Stimulated activated naive B cell treated with anti-CD40 and anti-IgM and Interleukin-4, amounts not matched to agents 10 μg/mL and 1 μg/mL and 100 μg/mL, for 72 hours (primary cell): Measurements from ENCODE around the gene CISTR.

Experiments used
- ATAC-seq, 2 donors: fragments of 150-1000 bp; cut with Tn5 transposase; replicated peaks; 2 replicates each; pipeline ENCODE4 v1.10.0; 2021; ENCODE audit warnings: moderate library complexity in 1 of 2
- DNase-seq: peaks from one replicate; pipeline ENCODE4 v3.0.0; 2021
- H3K27ac Mint-ChIP-seq: one replicate; pipeline ENCODE4 v1.8.0; 2022; ENCODE audit warnings: mild to moderate bottlenecking, mixed read lengths
- H3K27me3 Mint-ChIP-seq, 2 donors: one replicate each; pipeline ENCODE4 v1.8.0; 2022; ENCODE audit warnings: mixed read lengths in 2 of 2
- H3K36me3 Mint-ChIP-seq, 2 donors: one replicate each; pipeline ENCODE4 v1.8.0; 2022; ENCODE audit warnings: mixed read lengths in 2 of 2, mild to moderate bottlenecking in 1 of 2
- H3K4me1 Mint-ChIP-seq, 2 donors: one replicate each; pipeline ENCODE4 v1.8.0; 2022; ENCODE audit warnings: mixed read lengths in 2 of 2, mild to moderate bottlenecking in 1 of 2
- H3K4me3 Mint-ChIP-seq, 2 donors: one replicate each; pipeline ENCODE4 v1.8.0; 2022; ENCODE audit warnings: mild to moderate bottlenecking in 2 of 2, mixed read lengths in 2 of 2, moderate library complexity in 1 of 2
- H3K9me3 Mint-ChIP-seq, 2 donors: one replicate each; pipeline ENCODE4 v1.8.0; 2022; ENCODE audit warnings: mixed read lengths in 2 of 2, mild to moderate bottlenecking in 1 of 2

Gene CISTR

DNA sequence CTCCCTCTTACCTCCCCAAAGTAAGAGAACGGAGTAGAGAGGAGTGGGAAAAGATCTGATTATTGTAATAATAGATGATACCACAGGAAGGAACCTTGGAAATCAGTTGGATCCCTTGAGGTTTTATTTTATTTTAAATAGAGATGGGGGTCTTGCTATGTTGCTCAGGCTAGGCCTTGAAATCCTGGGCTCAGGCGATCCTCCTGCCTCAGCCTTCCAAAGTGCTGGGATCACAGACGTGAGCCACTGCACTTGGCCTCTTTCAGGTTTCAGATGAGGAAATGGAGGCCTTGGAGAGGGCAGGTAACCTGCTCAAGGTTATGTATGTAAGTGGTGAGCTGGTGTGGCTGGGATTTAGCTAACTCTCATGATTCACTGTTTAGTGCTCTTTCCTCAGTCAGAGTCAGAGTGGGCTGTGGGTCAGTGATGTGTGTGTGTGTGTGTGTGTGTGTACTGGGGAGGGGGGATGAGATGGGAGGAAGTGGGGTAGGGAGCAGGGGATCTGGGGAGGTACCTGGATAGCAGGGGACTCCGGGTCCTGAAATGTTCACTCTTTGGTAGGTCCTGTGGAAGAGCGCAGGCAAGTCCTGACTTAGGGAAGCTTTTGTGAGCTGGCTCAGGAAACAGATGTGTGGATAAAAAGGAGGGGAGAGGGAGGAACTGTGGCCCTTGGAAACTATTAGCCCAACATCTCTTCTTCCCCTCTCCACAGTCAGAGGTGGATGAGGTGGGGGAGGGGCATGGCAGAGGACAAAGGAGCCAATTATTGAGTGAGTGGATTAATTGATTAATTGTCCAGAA, 4.7 kb upstream of the CISTR start:
- DNase-seq (no peak), ATAC-seq (no peak)
- H3K9me3 Mint-ChIP-seq, result no peaks in the 10 kb centered on the region
- no peaks in the 10 kb centered on the region for H3K36me3 Mint-ChIP-seq
- peak overlapping the region; percentile 48 for H3K27ac Mint-ChIP-seq
- H3K27me3 Mint-ChIP-seq, result peaks cover 33 to 37% of the 10 kb centered on the region in 2 donors
- H3K4me3 Mint-ChIP-seq, result peak overlapping the region; percentile 18 to 38
- peaks cover 13 to 24% of the 10 kb centered on the region in 2 donors for H3K4me1 Mint-ChIP-seq

DNA sequence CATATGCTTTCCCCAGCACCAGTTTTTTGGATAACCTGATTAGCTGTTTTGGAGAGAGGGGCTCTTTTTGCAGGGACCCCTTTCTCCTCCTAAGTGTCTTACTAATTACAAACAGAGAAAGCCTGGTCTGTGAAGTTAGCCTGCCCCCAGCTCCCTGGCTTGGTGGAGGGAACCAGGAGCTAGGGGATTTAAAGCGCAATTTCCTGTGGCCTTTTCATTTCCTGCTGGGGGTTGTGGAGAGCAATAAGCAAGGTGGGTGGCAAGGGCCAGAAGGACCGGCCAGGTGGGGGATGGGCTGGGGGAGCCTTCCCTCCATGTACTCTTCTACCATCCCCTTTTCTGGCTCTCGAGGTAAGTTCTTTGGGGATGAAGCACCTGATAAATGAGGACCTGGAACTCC, 4.1 kb upstream of the CISTR start:
- peaks cover 29 to 31% of the 10 kb centered on the region in 2 donors for H3K27me3 Mint-ChIP-seq
- peak overlapping the region in 1 of 2 donors; percentile 49 for H3K4me3 Mint-ChIP-seq
- DNase-seq (no peak), ATAC-seq (no peak)
- peaks cover 13 to 24% of the 10 kb centered on the region in 2 donors for H3K4me1 Mint-ChIP-seq
- no peaks in the 10 kb centered on the region for H3K36me3 Mint-ChIP-seq
- H3K27ac Mint-ChIP-seq, result no peak overlapping the region
- H3K9me3 Mint-ChIP-seq, result no peaks in the 10 kb centered on the region

DNA sequence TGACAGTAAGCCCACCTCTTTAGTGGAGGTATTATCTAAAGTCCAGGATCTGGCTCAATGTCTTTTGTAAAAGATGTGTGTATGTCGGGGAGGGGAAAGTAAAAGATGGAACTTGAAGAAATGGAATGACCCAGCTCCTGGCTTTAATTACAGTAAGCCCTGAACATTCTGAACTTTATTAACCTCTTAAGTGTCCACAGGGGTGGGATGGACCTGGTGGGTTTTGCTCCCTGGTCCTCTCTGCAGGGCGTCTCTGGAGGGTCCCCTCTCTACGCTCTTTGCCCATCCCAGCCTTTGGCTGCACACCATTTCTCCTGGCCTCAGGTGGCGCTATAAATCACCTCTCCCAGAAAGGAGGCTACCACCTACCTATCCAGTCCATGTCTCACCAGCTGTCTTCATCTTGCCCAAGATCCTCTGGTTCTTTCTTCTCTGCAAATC, 3.7 kb upstream of the CISTR start:
- no peak for ATAC-seq
- Mint-ChIP-seq H3K27ac (no peak overlapping the region), H3K4me1 (peaks cover 13 to 24% of the 10 kb centered on the region in 2 donors), H3K9me3 (no peaks in the 10 kb centered on the region), H3K4me3 (no peak overlapping the region), H3K36me3 (no peaks in the 10 kb centered on the region), H3K27me3 (peaks cover 24 to 27% of the 10 kb centered on the region in 2 donors)
- DNase-seq, result no peak

DNA sequence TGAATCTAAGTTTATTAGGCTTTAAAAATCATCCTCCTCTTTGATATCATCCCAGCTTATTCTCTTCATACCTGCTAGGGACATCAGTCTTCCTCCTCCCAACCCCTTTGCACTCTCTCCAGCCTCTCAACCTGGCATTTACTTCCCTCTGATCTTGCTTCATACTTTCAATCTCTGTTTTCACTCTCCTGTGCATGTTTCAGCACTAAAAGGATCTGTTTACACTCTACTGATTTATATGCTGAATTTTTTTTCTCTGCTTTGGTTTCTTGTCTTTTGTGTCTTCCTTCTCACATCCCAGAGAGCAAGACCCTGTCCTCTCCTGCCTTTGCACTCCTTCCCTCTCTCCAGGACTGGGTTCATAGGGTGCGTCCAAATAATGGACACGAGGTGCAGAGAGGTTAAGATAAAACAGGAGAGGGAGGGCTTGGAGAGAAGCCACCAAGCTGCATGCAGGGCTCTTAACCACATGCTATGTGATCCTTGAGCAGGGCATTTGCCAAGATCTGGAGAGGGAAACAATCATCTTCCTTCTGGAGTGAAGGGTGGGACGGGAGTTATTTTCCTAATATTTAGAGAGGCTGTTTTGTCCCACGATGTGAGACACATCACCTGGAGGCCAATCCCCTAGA, 3.0 kb upstream of the CISTR start:
- Mint-ChIP-seq H3K4me3 (no peak overlapping the region), H3K27me3 (peaks cover 20% of the 10 kb centered on the region in 2 donors), H3K9me3 (no peaks in the 10 kb centered on the region), H3K36me3 (no peaks in the 10 kb centered on the region), H3K4me1 (peaks cover 13 to 24% of the 10 kb centered on the region in 2 donors), H3K27ac (no peak overlapping the region)
- DNase-seq, result no peak
- no peak for ATAC-seq

DNA sequence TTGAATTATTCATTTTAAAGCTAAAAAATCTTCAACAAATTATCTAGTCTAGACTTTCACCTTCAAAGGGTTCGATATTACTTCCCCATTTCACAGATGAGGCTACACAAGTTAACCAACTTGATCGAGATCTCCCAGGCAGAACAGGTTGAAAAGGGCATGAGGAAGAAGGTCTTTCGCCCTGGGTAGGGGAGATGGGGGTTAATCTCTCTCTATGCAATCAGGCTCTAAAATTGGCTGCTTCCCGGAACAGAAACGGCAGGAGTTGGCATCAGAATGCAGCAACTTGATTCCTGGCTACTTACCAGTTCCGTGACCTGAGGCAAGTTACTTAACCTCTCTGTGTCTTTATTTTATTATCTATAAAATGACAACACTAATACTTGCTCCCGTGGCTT, 2.4 kb upstream of the CISTR start:
- no peaks in the 10 kb centered on the region for H3K9me3 Mint-ChIP-seq
- DNase-seq, result peak; percentile 14
- H3K4me3 Mint-ChIP-seq, result no peak overlapping the region
- H3K27ac Mint-ChIP-seq, result no peak overlapping the region
- ATAC-seq, result peak; percentile 36 to 57
- peaks cover 13 to 24% of the 10 kb centered on the region in 2 donors for H3K4me1 Mint-ChIP-seq
- peaks cover 14% of the 10 kb centered on the region in 2 donors for H3K27me3 Mint-ChIP-seq
- H3K36me3 Mint-ChIP-seq, result no peaks in the 10 kb centered on the region

DNA sequence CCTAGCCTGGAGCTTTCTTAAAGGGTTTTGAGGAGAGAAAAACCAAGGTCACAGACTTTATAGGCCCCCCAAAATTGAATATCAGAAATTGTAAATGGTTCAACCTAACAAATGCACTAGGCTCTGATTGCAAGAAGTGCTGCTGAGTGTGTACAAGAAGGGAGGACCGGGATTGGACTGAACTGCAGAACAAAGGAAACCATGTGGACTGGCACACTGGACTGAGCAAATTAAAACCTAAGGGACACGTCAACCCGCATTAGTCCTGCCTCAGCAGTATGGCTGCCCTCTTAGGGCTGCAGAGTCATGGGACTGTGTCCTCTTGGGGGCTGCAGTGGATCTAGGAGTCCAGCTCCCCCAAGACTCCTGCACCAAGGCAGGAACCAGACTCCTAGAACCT, 842 bp upstream of the CISTR start:
- Mint-ChIP-seq H3K27me3 (no peaks in the 10 kb centered on the region), H3K4me1 (peaks cover 0 to 18% of the 10 kb centered on the region in 2 donors), H3K9me3 (no peaks in the 10 kb centered on the region), H3K4me3 (no peak overlapping the region), H3K36me3 (no peaks in the 10 kb centered on the region), H3K27ac (no peak overlapping the region)
- DNase-seq, result no peak
- ATAC-seq, result no peak

DNA sequence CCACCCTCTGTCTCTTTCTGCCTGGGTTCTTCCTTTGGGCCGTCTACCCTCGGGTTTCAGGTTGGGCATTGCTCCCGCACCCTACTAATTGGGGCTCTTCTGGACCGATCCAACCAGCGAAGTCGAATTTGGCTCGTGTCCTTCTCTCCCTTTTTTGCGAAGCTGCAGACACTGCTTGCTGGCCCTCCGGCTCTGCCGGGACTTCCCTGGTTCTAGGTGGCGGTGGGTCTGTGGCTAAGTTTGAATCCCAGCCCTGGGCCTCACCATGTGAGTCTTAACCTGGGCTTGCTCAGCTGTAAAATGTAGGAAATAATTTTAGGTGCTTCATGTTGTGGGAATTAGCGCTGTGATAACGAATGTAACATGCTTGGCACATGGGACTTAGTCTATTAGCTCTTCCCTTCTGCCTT, 418 bp upstream of the CISTR start:
- H3K4me1 Mint-ChIP-seq, result peaks cover 0 to 21% of the 10 kb centered on the region in 2 donors
- H3K27ac Mint-ChIP-seq, result no peak overlapping the region
- ATAC-seq, result no peak
- DNase-seq, result no peak
- H3K27me3 Mint-ChIP-seq, result no peaks in the 10 kb centered on the region
- H3K36me3 Mint-ChIP-seq, result no peaks in the 10 kb centered on the region
- H3K9me3 Mint-ChIP-seq, result no peaks in the 10 kb centered on the region
- no peak overlapping the region for H3K4me3 Mint-ChIP-seq

DNA sequence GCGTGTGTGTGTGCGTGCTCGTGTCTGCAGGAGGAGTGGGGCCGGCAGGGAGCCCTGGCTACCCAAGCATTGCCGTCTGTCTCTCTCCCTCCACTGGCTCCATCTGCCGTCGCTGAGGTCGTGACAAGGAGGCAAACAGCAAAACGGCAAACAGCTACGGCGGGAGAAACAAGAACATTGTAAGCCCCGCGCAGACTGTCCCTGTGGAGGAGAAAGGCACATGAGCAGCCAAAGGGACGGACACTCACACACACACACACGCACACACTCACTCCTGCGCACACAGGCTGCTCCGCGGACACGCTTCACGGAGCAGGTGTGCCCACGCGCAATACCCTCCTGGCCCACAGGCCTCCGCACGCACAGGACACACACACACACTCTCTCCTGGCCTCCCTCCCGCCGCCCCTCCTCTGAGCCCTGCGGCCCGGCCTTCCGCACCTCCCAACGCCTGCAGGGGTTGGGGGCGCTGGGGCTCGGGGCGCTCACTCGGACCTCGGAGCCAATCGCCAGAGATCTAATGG, 905 bp downstream of the CISTR start:
- no peaks in the 10 kb centered on the region for H3K36me3 Mint-ChIP-seq
- H3K4me1 Mint-ChIP-seq, result peaks cover 0 to 18% of the 10 kb centered on the region in 2 donors
- H3K4me3 Mint-ChIP-seq, result no peak overlapping the region
- ATAC-seq, result peak; percentile 67 to 72
- H3K9me3 Mint-ChIP-seq, result no peaks in the 10 kb centered on the region
- no peak overlapping the region for H3K27ac Mint-ChIP-seq
- peaks cover 6% of the 10 kb centered on the region in 2 donors for H3K27me3 Mint-ChIP-seq
- DNase-seq, result peak; percentile 66

DNA sequence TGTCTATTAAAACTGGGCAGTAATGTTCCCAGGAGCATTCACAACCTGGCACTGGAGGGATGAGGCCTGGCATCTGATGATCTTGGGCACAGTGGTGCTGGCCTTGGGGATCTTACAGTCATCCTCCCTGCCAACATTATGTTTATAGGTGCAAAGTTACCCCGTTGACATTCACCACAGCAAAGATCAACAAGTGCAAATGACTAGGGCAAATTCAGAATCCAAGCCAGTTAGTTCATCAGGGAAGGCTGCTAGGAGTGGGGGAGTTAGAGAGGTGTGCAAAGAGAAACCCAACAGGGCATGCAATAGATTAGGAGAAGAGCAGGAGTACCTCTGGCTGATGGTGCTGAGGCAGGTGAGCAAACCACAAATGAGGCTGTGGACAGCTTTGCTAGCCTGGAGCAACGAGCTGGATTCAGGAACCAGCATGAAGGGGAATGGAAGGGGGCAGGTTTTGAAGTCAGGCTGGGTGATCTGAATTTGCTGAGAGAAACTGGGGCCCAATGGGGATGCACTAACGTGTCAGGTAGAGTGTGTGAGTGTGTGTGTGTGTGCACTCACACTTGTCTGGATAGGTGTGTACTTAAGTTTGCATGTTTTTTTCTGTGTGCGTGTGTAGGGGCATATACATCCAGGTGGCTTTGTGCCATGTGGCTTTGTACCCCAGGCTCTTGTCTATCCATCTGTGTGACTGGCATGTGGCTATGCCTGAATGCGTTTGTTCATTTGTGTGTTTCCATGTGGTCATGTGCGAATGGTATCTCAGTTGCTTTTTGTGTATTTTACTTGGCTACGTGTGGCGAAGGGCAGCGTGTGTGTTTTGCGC, 1.6 kb downstream of the CISTR start:
- DNase-seq, result no peak
- H3K36me3 Mint-ChIP-seq, result no peaks in the 10 kb centered on the region

DNA sequence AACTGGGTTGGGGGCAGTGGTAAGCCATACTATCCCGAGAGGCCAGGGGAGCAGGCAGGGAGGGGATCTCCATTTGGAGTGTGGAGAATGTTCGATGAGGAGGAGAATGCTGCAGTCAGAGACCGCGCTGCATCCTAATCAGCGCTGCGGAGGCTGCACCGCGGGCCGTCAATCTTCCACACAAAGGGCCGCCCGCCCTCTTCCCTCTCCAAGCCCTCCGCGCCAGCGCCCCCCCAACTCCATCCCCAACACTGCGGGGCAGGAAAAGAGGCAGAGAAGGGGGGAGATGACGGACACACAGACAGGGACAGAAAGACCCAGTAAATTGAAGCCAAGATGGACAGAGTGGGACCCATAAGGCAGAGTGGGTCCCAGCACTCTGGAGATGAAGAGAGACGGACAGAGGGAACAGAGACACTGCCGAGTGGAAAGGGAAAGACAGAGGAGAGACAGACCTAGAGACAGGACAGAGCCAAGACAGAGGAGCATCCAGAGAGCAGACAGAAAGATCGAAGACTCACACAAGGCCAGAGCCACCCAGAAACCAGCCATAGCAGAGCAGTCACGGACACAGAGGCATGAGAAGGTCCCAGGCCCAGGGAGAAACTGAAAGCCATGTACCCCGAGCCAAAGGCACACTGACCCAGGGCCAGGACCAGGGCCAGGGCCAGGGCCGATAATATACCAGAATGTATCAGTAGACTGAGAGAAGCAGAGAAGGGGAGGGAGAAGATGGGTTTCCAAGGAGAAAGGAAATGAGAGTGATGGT, 3.5 kb downstream of the CISTR start:
- no peak for ATAC-seq

More for the DNA sequence above, 1.6 kb downstream of the CISTR start:
- no peak overlapping the region for H3K4me3 Mint-ChIP-seq
- no peak overlapping the region for H3K27ac Mint-ChIP-seq
- ATAC-seq, result peak; percentile 0 to 3
- peaks cover 11 to 13% of the 10 kb centered on the region in 2 donors for H3K27me3 Mint-ChIP-seq
- H3K9me3 Mint-ChIP-seq, result no peaks in the 10 kb centered on the region
- H3K4me1 Mint-ChIP-seq, result peaks cover 0 to 13% of the 10 kb centered on the region in 2 donors

DNA sequence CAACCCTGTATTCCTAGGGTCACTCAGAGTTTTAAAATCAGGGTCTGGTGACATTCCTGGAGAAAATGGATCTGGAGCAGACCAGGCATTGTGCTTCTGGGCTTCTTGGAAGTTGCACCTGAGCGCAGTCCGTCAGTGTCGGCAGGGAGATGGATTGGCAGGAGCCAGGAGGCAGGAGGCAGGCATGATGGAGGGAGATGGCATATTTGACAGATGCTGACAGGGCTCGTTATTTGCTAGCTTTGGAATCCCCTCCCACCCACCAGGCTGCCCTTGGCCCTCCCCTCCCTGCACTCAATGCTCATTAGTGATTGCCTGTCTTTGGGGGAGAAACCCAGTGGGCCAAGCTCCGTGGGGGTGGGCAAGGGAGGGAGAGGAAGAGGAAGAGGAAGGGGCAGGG, 4.7 kb downstream of the CISTR start:
- no peaks in the 10 kb centered on the region for H3K9me3 Mint-ChIP-seq
- no peaks in the 10 kb centered on the region for H3K36me3 Mint-ChIP-seq
- H3K4me1 Mint-ChIP-seq, result peaks cover 8 to 18% of the 10 kb centered on the region in 2 donors
- H3K27me3 Mint-ChIP-seq, result peaks cover 40 to 42% of the 10 kb centered on the region in 2 donors
- no peak for ATAC-seq
- no peak for DNase-seq
- H3K4me3 Mint-ChIP-seq, result peak overlapping the region in 1 of 2 donors; percentile 26
- no peak overlapping the region for H3K27ac Mint-ChIP-seq

More for the DNA sequence above, 3.5 kb downstream of the CISTR start:
- no peak for DNase-seq
- peaks cover 28 to 31% of the 10 kb centered on the region in 2 donors for H3K27me3 Mint-ChIP-seq
- H3K4me1 Mint-ChIP-seq, result peaks cover 6 to 18% of the 10 kb centered on the region in 2 donors
- no peaks in the 10 kb centered on the region for H3K9me3 Mint-ChIP-seq
- H3K27ac Mint-ChIP-seq, result no peak overlapping the region
- no peak overlapping the region for H3K4me3 Mint-ChIP-seq
- no peaks in the 10 kb centered on the region for H3K36me3 Mint-ChIP-seq

DNA sequence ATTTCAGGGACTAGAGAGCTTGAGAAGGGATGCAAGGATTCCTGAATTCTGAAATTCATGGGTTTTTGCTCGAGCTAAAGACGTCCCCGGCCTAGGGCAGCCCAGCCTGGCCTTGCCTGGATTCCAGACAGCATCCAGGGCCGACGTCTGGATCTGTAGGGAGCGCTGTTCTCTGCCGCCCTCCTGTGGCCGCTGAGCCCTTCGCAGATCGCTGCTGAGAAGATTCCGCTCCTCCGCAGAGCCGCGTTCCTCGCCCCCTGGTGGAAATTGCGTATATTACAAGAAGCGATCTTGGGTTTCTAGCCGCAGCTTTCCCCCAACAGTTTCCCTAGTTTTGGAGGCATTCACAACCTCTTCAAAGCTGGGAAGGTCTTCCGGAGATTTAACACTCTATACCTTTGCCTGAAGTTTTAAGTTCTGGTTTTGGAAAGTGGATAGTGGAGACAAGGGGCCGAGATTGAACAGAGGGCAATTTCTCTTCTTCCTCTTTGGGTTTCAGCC, 5.1 kb downstream of the CISTR start:
- H3K9me3 Mint-ChIP-seq, result no peaks in the 10 kb centered on the region
- peak overlapping the region in 1 of 2 donors; percentile 26 for H3K4me3 Mint-ChIP-seq
- H3K36me3 Mint-ChIP-seq, result no peaks in the 10 kb centered on the region
- peaks cover 40 to 44% of the 10 kb centered on the region in 2 donors for H3K27me3 Mint-ChIP-seq
- peaks cover 8 to 18% of the 10 kb centered on the region in 2 donors for H3K4me1 Mint-ChIP-seq
- ATAC-seq, result peak; percentile 36 to 50
- H3K27ac Mint-ChIP-seq, result no peak overlapping the region
- DNase-seq, result peak; percentile 68

DNA sequence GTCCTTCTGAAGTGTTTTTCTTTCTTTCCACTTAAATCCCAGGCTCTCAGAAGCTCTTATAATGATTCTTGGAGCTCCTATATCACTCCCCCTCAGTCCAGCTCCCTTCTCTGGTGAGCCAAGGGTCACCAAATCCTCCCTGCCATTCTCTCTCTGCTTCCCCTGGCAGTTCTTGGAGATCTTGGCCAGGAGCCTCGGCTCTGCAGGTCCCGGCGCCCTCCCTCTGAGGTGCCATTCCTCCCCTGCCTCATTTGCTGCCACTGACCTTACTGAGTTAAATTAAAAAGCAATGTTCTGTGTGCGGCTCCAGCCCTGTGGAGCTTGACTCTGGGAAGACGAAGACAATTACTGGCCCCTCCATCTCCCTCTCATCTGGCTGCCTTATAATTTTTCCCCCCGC, 7.0 kb downstream of the CISTR start:
- H3K4me1 Mint-ChIP-seq, result peaks cover 10 to 18% of the 10 kb centered on the region in 2 donors
- no peak overlapping the region for H3K4me3 Mint-ChIP-seq
- no peak for DNase-seq
- H3K36me3 Mint-ChIP-seq, result no peaks in the 10 kb centered on the region
- ATAC-seq, result no peak
- peaks cover 41 to 44% of the 10 kb centered on the region in 2 donors for H3K27me3 Mint-ChIP-seq
- no peaks in the 10 kb centered on the region for H3K9me3 Mint-ChIP-seq
- H3K27ac Mint-ChIP-seq, result no peak overlapping the region
